OCI-LY7 (cell line): ENCODE data around the gene DMD. TPM values are rescaled to one million over a fixed set of nuclear protein-coding genes. Genes with fewer than 3 reads are reported as not detected.

Experiments used
- BruUV-seq: library from RNA; stranded (reverse); fragments of 400-500 nt; replicated peaks from 2 replicates; lab custom pipeline; 2021; lab: Mats Ljungman, UMichigan
- CTCF ChIA-PET: fragments of 300-600 bp; sonication (Branson Sonifier 250); formaldehyde crosslinking; loops from one replicate; lab custom pipeline; 2022; ENCODE audit warnings: antibody characterized with exemption; ENCODE audit not compliant: unreplicated experiment; lab: Charles Lee
- POLR2A ChIA-PET: fragments of 300-600 bp; sonication (Branson Sonifier 250); formaldehyde crosslinking; loops from one replicate; lab custom pipeline; 2022; ENCODE audit warnings: antibody characterized with exemption; lab: Charles Lee
- DNase-seq: peaks from one replicate; pipeline ENCODE4 v3.0.0-alpha.2; 2015; ENCODE audit warnings: low spot score
- H2AFZ ChIP-seq: fragments of 200-600 bp; sonication (generic), shearing (Covaris generic); 2 replicates; pipeline ENCODE4 v1.6.1; 2014; ENCODE audit warnings: mild to moderate bottlenecking, antibody characterized with exemption, low read length, moderate library complexity
- H3K27ac ChIP-seq: fragments of 200-600 bp; sonication (generic); 2 replicates; pipeline ENCODE4 v1.5.1; 2014; ENCODE audit warnings: mixed run types, low read depth, mild to moderate bottlenecking, moderate library complexity, low read length, inconsistent platforms; ENCODE audit not compliant: poor library complexity, severe bottlenecking
- H3K36me3 ChIP-seq: fragments of 200-600 bp; sonication (generic); 2 replicates; pipeline ENCODE4 v1.6.1; 2014; ENCODE audit warnings: mild to moderate bottlenecking, antibody characterized with exemption, low read length, moderate library complexity, mixed read lengths; ENCODE audit not compliant: insufficient read depth
- H3K4me1 ChIP-seq: fragments of 200-600 bp; sonication (generic); 2 replicates; pipeline ENCODE4 v1.5.1; 2014; ENCODE audit warnings: mild to moderate bottlenecking, low read length; ENCODE audit not compliant: insufficient read depth, poor library complexity, severe bottlenecking
- H3K4me2 ChIP-seq: fragments of 200-600 bp; sonication (generic); 2 replicates; pipeline ENCODE4 v1.6.1; 2014; ENCODE audit warnings: mild to moderate bottlenecking, low read length
- H3K4me3 ChIP-seq: fragments of 200-600 bp; sonication (generic); 2 replicates; pipeline ENCODE4 v1.5.1; 2014; ENCODE audit warnings: mild to moderate bottlenecking, low read depth, low read length; ENCODE audit not compliant: poor library complexity, severe bottlenecking
- H3K79me2 ChIP-seq: fragments of 200-600 bp; sonication (generic); 2 replicates; pipeline ENCODE4 v1.6.1; 2016; ENCODE audit warnings: low read depth, mild to moderate bottlenecking, low read length, moderate library complexity, mixed read lengths; ENCODE audit not compliant: insufficient read depth
- H3K9me2 ChIP-seq: fragments of 200-600 bp; sonication (generic); 2 replicates; pipeline ENCODE4 v1.6.1; 2016; ENCODE audit warnings: mild to moderate bottlenecking, low read length, mixed read lengths; ENCODE audit not compliant: insufficient read depth
- H3K9me3 ChIP-seq: fragments of 200-600 bp; sonication (generic); 2 replicates; pipeline ENCODE4 v1.6.1; 2014; ENCODE audit warnings: mild to moderate bottlenecking, mixed run types, low read length, mixed read lengths
- H4K20me1 ChIP-seq: fragments of 200-600 bp; sonication (generic); 2 replicates; pipeline ENCODE4 v1.6.1; 2014; ENCODE audit warnings: mild to moderate bottlenecking, antibody characterized with exemption, low read length, moderate library complexity, mixed read lengths; ENCODE audit not compliant: insufficient read depth
- EZH2phosphoT487 ChIP-seq: fragments of 200-600 bp; sonication (generic); IDR thresholded peaks from 2 replicates; pipeline ENCODE4 v1.6.1; 2018; ENCODE audit warnings: low read depth, borderline replicate concordance, mild to moderate bottlenecking, mixed run types, antibody characterized with exemption, low read length, moderate library complexity, mixed read lengths
- intact Hi-C: fragments of 100-400 bp; cut with micrococcal nuclease; formaldehyde crosslinking; loops from one replicate; pipeline ENCODE4 v1.10.0; 2022; ENCODE audit not compliant: unreplicated experiment
- total RNA-seq, 2 experiments: library from RNA; depleted of rRNA in 1 of 2; stranded (reverse); fragments of >200 nt in 1 of 2; shearing (Covaris generic) in 1 of 2; gene quantifications; 2 replicates each; pipeline ENCODE4 v1.2.3, GENCODE V29; 2014 to 2022
- TF ChIP-seq, protein P1 (sequence below): fragments of 200-600 bp; sonication (generic); conservative IDR thresholded peaks from 2 replicates; pipeline ENCODE4 v1.5.1; 2014; ENCODE audit warnings: mild to moderate bottlenecking, antibody characterized with exemption, low read length, moderate library complexity, mixed read lengths

The DMD gene
- total RNA-seq, 2 experiments from 2014 or later = 20.5 to 61.4 TPM

DNA sequence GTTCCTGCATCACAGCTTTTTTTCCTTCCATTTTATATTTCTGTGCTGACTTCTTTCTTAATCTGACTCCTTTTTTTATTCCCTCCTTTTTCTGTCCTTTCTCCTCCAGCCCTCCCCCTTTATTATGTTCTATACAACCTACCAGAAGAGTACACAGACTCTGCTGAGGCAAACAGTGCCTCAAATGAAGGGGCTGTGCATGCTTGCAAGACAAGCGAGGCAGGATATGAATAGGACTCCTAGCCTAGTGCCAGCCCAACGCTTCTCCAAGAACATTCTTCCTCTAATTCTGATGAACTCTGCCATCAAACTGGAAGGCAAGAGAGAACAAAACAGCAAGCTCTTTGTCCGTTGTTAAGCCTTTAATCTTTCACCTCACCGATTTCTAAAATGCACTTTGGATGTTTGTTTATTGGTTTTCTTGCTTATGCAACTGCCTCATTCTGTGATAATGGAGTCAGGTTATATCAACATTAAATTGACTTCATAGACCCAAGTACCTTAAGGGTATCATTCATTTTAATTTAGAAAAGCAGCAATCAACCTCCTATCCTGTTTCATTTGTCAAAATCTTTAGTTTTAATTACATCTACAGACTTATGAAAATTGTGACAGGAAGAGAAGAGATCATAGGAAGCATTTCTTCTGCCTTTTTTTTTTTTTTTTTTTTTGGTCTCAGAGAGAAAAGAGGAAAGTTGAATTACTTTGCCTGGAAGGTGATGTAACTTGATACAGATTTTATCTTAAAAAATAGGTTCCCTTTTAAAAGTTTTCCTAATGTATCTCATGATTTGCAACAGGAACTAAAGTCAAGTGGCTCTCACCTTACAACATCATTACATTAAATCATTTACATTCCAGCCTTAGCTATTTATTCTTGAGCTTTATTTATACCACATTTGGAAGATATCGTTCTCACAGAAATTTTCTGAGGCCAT lies 1854.8 kb downstream of the DMD start:
- Histone ChIP-seq H3K4me2 (no peak overlapping the region), H3K4me1 (no peaks in the 10 kb centered on the region), H3K9me3 (no peaks in the 10 kb centered on the region), H2AFZ (no peak overlapping the region), H3K79me2 (no peaks in the 10 kb centered on the region), H3K36me3 (no peaks in the 10 kb centered on the region), H3K27ac (no peak overlapping the region), H3K4me3 (no peak overlapping the region), H3K9me2 (no peaks in the 10 kb centered on the region), H4K20me1 (no peaks in the 10 kb centered on the region)
- no TSS peak for BruUV-seq
- intact Hi-C loops = no loop called here
- DNase-seq = no peak
- ChIA-PET CTCF (no interaction called here), POLR2A (interaction anchor here (0.7 kb wide), 1 partner anchor 139 kb away, joined by 5 read pairs; no protein-coding TSS in a partner anchor)
- TF ChIP-seq, protein P1, sequence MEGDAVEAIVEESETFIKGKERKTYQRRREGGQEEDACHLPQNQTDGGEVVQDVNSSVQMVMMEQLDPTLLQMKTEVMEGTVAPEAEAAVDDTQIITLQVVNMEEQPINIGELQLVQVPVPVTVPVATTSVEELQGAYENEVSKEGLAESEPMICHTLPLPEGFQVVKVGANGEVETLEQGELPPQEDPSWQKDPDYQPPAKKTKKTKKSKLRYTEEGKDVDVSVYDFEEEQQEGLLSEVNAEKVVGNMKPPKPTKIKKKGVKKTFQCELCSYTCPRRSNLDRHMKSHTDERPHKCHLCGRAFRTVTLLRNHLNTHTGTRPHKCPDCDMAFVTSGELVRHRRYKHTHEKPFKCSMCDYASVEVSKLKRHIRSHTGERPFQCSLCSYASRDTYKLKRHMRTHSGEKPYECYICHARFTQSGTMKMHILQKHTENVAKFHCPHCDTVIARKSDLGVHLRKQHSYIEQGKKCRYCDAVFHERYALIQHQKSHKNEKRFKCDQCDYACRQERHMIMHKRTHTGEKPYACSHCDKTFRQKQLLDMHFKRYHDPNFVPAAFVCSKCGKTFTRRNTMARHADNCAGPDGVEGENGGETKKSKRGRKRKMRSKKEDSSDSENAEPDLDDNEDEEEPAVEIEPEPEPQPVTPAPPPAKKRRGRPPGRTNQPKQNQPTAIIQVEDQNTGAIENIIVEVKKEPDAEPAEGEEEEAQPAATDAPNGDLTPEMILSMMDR = no peak
- TF ChIP-seq EZH2phosphoT487 = no peak

DNA sequence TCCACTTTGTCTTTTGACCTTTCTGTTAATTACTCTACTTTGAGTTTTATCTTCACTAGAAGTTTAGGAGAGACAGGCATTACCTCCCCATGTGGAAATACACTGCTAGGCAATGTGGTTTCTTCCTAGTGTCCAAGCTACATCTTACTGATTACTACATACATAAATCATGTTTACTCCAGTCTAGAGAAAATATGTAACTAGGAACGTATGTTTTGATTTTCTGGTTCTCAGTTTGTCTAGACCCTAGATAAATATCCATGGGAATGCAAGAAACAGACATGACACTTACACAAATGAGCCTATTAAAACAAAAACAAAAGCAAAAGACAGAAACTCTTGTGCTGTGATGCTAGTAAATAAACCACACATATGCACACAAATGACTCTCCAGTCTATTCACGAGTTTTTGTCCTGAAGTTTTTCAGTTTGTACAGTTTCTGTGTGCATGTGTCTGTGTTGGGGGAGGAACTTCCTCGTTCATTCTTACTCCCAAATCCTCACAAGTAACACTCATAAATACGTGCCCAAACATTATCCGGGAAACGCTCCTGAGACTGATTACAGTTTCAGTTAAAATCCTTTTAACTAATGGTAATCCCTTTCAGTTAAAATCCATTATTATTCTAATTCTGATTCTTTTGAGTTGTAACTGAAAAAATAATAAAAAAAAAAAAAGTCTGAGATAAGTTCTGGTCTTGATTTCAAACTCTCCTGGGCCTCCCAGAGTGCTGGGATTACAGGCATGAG lies 1856.0 kb downstream of the DMD start:
- no peaks in the 10 kb centered on the region for H3K79me2 ChIP-seq
- H4K20me1 ChIP-seq = no peaks in the 10 kb centered on the region
- H3K36me3 ChIP-seq = no peaks in the 10 kb centered on the region
- ChIA-PET POLR2A (interaction anchor here (0.6 kb wide), 1 partner anchor 448 kb away, joined by 3 read pairs; no protein-coding TSS in a partner anchor), CTCF (no interaction called here)
- H3K4me1 ChIP-seq = no peaks in the 10 kb centered on the region
- H3K9me3 ChIP-seq = no peaks in the 10 kb centered on the region
- no peak overlapping the region for H2AFZ ChIP-seq
- no peak overlapping the region for H3K27ac ChIP-seq
- TF ChIP-seq EZH2phosphoT487 = no peak
- TF ChIP-seq, protein P1 = no peak
- no peaks in the 10 kb centered on the region for H3K9me2 ChIP-seq
- DNase-seq = no peak
- intact Hi-C loops = no loop called here
- H3K4me3 ChIP-seq = no peak overlapping the region
- H3K4me2 ChIP-seq = no peak overlapping the region
- BruUV-seq = no TSS peak
